Endothelial cell of umbilical vein (primary cell): ENCODE data around the gene ST6GALNAC3. TPM values are rescaled to one million over a fixed set of nuclear protein-coding genes. Genes with fewer than 3 reads are reported as not detected.

Experiments used
- BruUV-seq: library from RNA; stranded (reverse); fragments of 400-500 nt; replicated peaks from 2 replicates; lab custom pipeline; 2021; lab: Mats Ljungman, UMichigan
- CTCF ChIA-PET: fragments of 300-600, 350-600 bp; sonication (Branson Sonifier 250); formaldehyde crosslinking; loops from one replicate; lab custom pipeline; 2021; ENCODE audit warnings: antibody characterized with exemption, inconsistent platforms; lab: Charles Lee
- POLR2A ChIA-PET: fragments of 300-600, 350-600 bp; sonication (Branson Sonifier 250); formaldehyde crosslinking; loops from one replicate; lab custom pipeline; 2021; ENCODE audit warnings: antibody characterized with exemption, inconsistent platforms; lab: Charles Lee
- DNase-seq: peaks from one replicate; pipeline ENCODE4 v3.0.0-alpha.2; 2011; ENCODE audit warnings: low read depth, low spot score
- FAIRE-seq: peaks from 2 replicates; lab custom pipeline; 2011; peaks lifted over from hg19 to GRCh38; lab: Jason Lieb, UNC
- H2AFZ ChIP-seq: 2 replicates; pipeline ENCODE4 v1.6.0; 2012; ENCODE audit warnings: low read depth, low read length, control low read depth, inconsistent platforms
- H3K27ac ChIP-seq: 2 replicates; pipeline ENCODE4 v1.5.1; 2011; ENCODE audit warnings: low read depth, mild to moderate bottlenecking, control low read depth, low read length, moderate library complexity; ENCODE audit not compliant: insufficient read depth
- H3K27me3 ChIP-seq, 2 experiments: 2 replicates each; pipeline versions ENCODE4 v1.6.0 to v1.6.1; 2011; ENCODE audit warnings: low read length in 2 of 2, mixed read lengths in 1 of 2; ENCODE audit not compliant: control insufficient read depth in 2 of 2, insufficient read depth in 2 of 2
- H3K36me3 ChIP-seq, 2 experiments: 2 replicates in 1 of 2; 3 replicates in 1 of 2; pipeline ENCODE4 v1.5.1; 2011; ENCODE audit warnings: low read length in 2 of 2, mild to moderate bottlenecking in 1 of 2, moderate library complexity in 1 of 2; ENCODE audit not compliant: control insufficient read depth in 2 of 2, insufficient read depth in 2 of 2; ENCODE audit errors: extremely low read depth in 1 of 2
- H3K4me1 ChIP-seq: 3 replicates; pipeline ENCODE4 v1.5.1; 2011; ENCODE audit warnings: mild to moderate bottlenecking, low read length; ENCODE audit not compliant: control insufficient read depth, insufficient read depth; ENCODE audit errors: extremely low read depth
- H3K4me2 ChIP-seq: 2 replicates; pipeline ENCODE4 v1.6.1; 2011; ENCODE audit warnings: low read length, control low read depth, mixed read lengths; ENCODE audit not compliant: insufficient read depth
- H3K4me3 ChIP-seq, 3 experiments: fragments of 200-600 bp in 1 of 3; sonication (generic), shearing (Covaris generic) in 1 of 3; replicated peaks in 1 of 3; 2 replicates each; pipeline ENCODE4 v1.5.1; 2011 to 2016; ENCODE audit warnings: control low read depth in 3 of 3, low read length in 3 of 3, mild to moderate bottlenecking in 2 of 3, inconsistent platforms in 1 of 3, low read depth in 1 of 3, moderate library complexity in 1 of 3; ENCODE audit not compliant: insufficient read depth in 1 of 3
- H3K79me2 ChIP-seq: 2 replicates; pipeline ENCODE4 v1.6.0; 2012; ENCODE audit warnings: low read length, inconsistent platforms; ENCODE audit not compliant: control insufficient read depth, insufficient read depth
- H3K9ac ChIP-seq: replicated peaks from 2 replicates; pipeline ENCODE3; 2011; ENCODE audit warnings: low read length, control low read depth; ENCODE audit not compliant: insufficient read depth; ENCODE audit errors: extremely low read depth
- H3K9me1 ChIP-seq: replicated peaks from 3 replicates; pipeline ENCODE4 v1.6.0; 2011; ENCODE audit warnings: mild to moderate bottlenecking, low read length; ENCODE audit not compliant: control insufficient read depth, insufficient read depth; ENCODE audit errors: extremely low read depth
- H3K9me3 ChIP-seq: replicated peaks from 2 replicates; pipeline ENCODE4 v1.5.1; 2012; ENCODE audit warnings: low read length, inconsistent platforms; ENCODE audit not compliant: control insufficient read depth, insufficient read depth
- H4K20me1 ChIP-seq: replicated peaks from 2 replicates; pipeline ENCODE3; 2011; ENCODE audit warnings: mild to moderate bottlenecking, low read length; ENCODE audit not compliant: control insufficient read depth, insufficient read depth; ENCODE audit errors: extremely low read depth
- CTCF ChIP-seq, 2 donors: IDR thresholded peaks; 1 replicate in 1 of 2; 2 replicates in 1 of 2; pipeline ENCODE4 v1.5.1; 2011; ENCODE audit warnings: low read length in 2 of 2, mild to moderate bottlenecking in 2 of 2, moderate library complexity in 2 of 2, control low read depth in 1 of 2, inconsistent platforms in 1 of 2, low read depth in 1 of 2; ENCODE audit not compliant: insufficient read depth in 1 of 2; ENCODE audit errors: extremely low read depth in 1 of 2
- EZH2 ChIP-seq: IDR thresholded peaks from 2 replicates; pipeline ENCODE4 v1.6.1; 2012; ENCODE audit warnings: borderline replicate concordance, low read depth, mild to moderate bottlenecking, moderate library complexity, low read length, inconsistent platforms; ENCODE audit not compliant: severe bottlenecking
- FOS ChIP-seq: IDR thresholded peaks from 2 replicates; pipeline ENCODE4 v1.6.1; 2011; ENCODE audit warnings: mild to moderate bottlenecking, low read length, moderate library complexity, borderline replicate concordance; ENCODE audit not compliant: insufficient read depth
- GATA2 ChIP-seq: IDR thresholded peaks from 2 replicates; pipeline ENCODE4 v1.7.0; 2011; ENCODE audit warnings: low read depth, mild to moderate bottlenecking, moderate library complexity, mixed read lengths, low read length; ENCODE audit not compliant: insufficient read length, insufficient read depth
- MAX ChIP-seq: IDR thresholded peaks from 2 replicates; pipeline ENCODE4 v1.6.1; 2011; ENCODE audit not compliant: insufficient read depth, insufficient read length
- MYC ChIP-seq: IDR thresholded peaks from one replicate; pipeline ENCODE4 v1.6.1; 2011; ENCODE audit warnings: mild to moderate bottlenecking, low read depth, low read length
- POLR2A ChIP-seq: IDR thresholded peaks from 2 replicates; pipeline ENCODE4 v1.6.1; 2012; ENCODE audit warnings: low read depth, mild to moderate bottlenecking, control low read depth, low read length
- dilution Hi-C: fragments of 300-500 bp; cut with MboI; formaldehyde crosslinking; loops from one replicate; pipeline ENCODE4 v1.15.0; 2019; ENCODE audit warnings: low sequenced_read_pairs; ENCODE audit not compliant: extremely low pct_ligation_motif_present
- intact Hi-C: fragments of 100-400 bp; cut with micrococcal nuclease; formaldehyde crosslinking; loops from one replicate; pipeline ENCODE4 v1.10.0; 2022
- polyA plus RNA-seq, 4 experiments: library from polyadenylated mRNA; depleted of rRNA in 3 of 4; stranded (reverse) in 3 of 4; unstranded in 1 of 4; fragments of >200 nt; gene quantifications; 2 replicates each; pipeline versions ENCODE4 v1.2.1 to v1.2.3, GENCODE V29; 2011 to 2012; ENCODE audit warnings: missing spikeins in 1 of 4
- total RNA-seq: library from RNA; stranded (reverse); gene quantifications from 2 replicates; pipeline ENCODE4 v1.2.3, GENCODE V29; 2021

Gene ST6GALNAC3
- total and polyA plus RNA-seq, 2 donors (not counting 3 experiments of a cell fraction or from before 2014, with no cell fraction given), result 7.6 to 48.3 TPM

- Histone ChIP-seq H3K4me3 (no peak overlapping the region), H3K27ac (no peak overlapping the region), H3K79me2 (peaks cover 43% of the 10 kb centered on the region), H3K9me1 (no peaks in the 10 kb centered on the region), H3K9ac (no peak overlapping the region), H3K36me3 (no peaks in the 10 kb centered on the region), H3K4me1 (peaks cover 3% of the 10 kb centered on the region), H2AFZ (no peak overlapping the region), H3K9me3 (no peaks in the 10 kb centered on the region), H3K27me3 (no peaks in the 10 kb centered on the region), H3K4me2 (no peak overlapping the region), H4K20me1 (no peaks in the 10 kb centered on the region)
- CTCF ChIA-PET, result interaction anchor here (1.8 kb wide), 1 partner anchor 10 kb away, joined by 7 read pairs; no protein-coding TSS in a partner anchor
- TF ChIP-seq MYC, result no peak
- TF ChIP-seq POLR2A, result no peak
- TF ChIP-seq EZH2, result no peak
- TF ChIP-seq MAX, result no peak
- POLR2A ChIA-PET, result no interaction called here
- FAIRE-seq (peak; percentile 33), DNase-seq (no peak)
- BruUV-seq, result no TSS peak
- intact Hi-C loops, result no loop called here
- dilution Hi-C loops, result no loop called here
These were observed 16.0 kb downstream of the ST6GALNAC3 start for GRCh38 chr1:76090283-76091203.

GRCh38 chr1:76092812-76093211 is 18.3 kb downstream of the ST6GALNAC3 start:
- intact Hi-C loops (no loop called here), dilution Hi-C loops (no loop called here)
- Histone ChIP-seq H3K9ac (no peak overlapping the region), H3K27me3 (no peaks in the 10 kb centered on the region), H3K9me3 (no peaks in the 10 kb centered on the region), H3K36me3 (no peaks in the 10 kb centered on the region), H3K9me1 (no peaks in the 10 kb centered on the region), H3K4me2 (no peak overlapping the region), H3K4me3 (no peak overlapping the region), H4K20me1 (no peaks in the 10 kb centered on the region), H3K79me2 (peaks cover 34% of the 10 kb centered on the region), H3K27ac (no peak overlapping the region), H3K4me1 (no peaks in the 10 kb centered on the region), H2AFZ (no peak overlapping the region)
- DNase-seq (no peak), FAIRE-seq (no peak)
- ChIA-PET CTCF (interaction anchor here (1.1 kb wide), 1 partner anchor 61 kb away, joined by 3 read pairs; no protein-coding TSS in a partner anchor), POLR2A (no interaction called here)
- no TSS peak for BruUV-seq
- no peak for TF ChIP-seq MAX
- TF ChIP-seq MYC, result no peak
- TF ChIP-seq FOS, result no peak
- TF ChIP-seq POLR2A, result no peak
- TF ChIP-seq CTCF (IDR thresholded peaks at IDR 0.05; ENCODE audit: extremely low read depth in 1 of 2, insufficient read depth in 1 of 2, low read depth in 1 of 2, low read length in 2 of 2), result no peak
- TF ChIP-seq GATA2, result no peak
